HG02943 (cell line): ENCODE data around the gene HNRNPA2B1.
"Not testable (repeated sequence)": the region's sequence is repeated elsewhere in the genome, so short reads cannot be mapped to it uniquely, and the experiment has no call there.

Source experiments
- ATAC-seq: cut with Tn5 transposase; IDR thresholded peaks from one replicate; pipeline ENCODE4 v1.9.1; 2021; ENCODE audit warnings: mild to moderate bottlenecking, low read depth, moderate library complexity; ENCODE audit not compliant: unreplicated experiment

The HNRNPA2B1 gene

GRCh38 chr7:26148307-26148700 lies 52.2 kb downstream of the HNRNPA2B1 start:
- not testable (repeated sequence) for ATAC-seq

GRCh38 chr7:26147646-26148306 lies 52.8 kb downstream of the HNRNPA2B1 start:
- ATAC-seq, result not testable (repeated sequence)

GRCh38 chr7:26147030-26147429 lies 53.5 kb downstream of the HNRNPA2B1 start:
- no peak for ATAC-seq

DNA sequence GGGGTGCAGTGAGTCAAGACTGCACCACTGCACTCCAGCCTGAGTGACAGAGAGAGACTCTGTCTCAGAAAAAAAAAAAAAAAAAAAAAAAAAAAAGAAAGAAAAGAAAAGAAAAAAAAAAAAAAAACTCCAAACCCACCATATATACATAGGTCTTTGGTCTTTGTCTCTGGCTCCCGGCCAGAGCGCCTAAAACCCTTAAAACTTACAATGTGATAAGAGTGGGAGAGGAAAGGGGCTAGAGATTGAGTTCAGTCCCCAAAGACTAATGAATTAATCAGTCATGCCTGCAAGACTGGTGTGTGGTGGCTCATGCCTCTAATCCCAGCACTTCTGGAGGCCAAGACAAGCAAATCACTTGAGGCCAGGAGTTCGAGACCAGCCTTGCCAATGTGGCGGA lies 55.3 kb downstream of the HNRNPA2B1 start:
- no peak for ATAC-seq

- no peak for ATAC-seq
Measured at GRCh38 chr7:26144184-26145080, 56.1 kb downstream of the HNRNPA2B1 start.

GRCh38 chr7:26143298-26144048 lies 57.1 kb downstream of the HNRNPA2B1 start:
- no peak for ATAC-seq

DNA sequence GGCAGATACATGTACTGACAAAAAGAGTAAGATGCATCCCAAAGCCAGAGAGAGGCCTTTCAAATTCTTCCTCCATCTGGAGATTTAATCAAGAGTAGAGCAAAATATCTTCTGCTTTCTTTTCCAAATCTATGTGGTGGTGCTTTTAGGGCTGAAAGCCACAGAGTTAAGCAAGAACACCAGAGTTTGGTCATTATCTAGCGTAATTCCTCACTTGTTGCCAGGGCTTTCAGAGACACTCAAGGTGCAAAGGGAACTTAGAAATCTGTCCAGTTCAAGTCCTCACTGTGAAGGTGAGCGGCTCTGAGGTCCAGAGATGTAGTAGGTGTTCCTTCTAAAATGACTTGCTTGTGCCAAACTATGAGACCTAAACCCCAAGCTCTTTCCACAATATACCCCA lies 59.5 kb downstream of the HNRNPA2B1 start:
- ATAC-seq, result no peak

- ATAC-seq, result no peak
Measured at GRCh38 chr7:26140380-26140779, 60.2 kb downstream of the HNRNPA2B1 start.
